GM13977 (cell line): ENCODE data around the gene PLA2G4D.

Experiments
- DNase-seq: peaks from one replicate; pipeline ENCODE4 v3.0.0; 2012; ENCODE audit warnings: low spot score
- CTCF ChIP-seq: IDR thresholded peaks from 2 replicates; pipeline ENCODE4 v1.5.1; 2012; ENCODE audit warnings: mild to moderate bottlenecking, control low read depth; ENCODE audit not compliant: insufficient read depth; ENCODE audit errors: extremely low read depth, missing control alignments
- in situ Hi-C: fragments of 300-500 bp; cut with MboI; formaldehyde crosslinking; loops from one replicate; pipeline ENCODE4 v1.12.0; 2022; ENCODE audit warnings: low sequenced_read_pairs, low pct_unique_long_range_greater_than_20kb, mixed read lengths, inconsistent platforms; ENCODE audit not compliant: unreplicated experiment

The PLA2G4D gene

DNA sequence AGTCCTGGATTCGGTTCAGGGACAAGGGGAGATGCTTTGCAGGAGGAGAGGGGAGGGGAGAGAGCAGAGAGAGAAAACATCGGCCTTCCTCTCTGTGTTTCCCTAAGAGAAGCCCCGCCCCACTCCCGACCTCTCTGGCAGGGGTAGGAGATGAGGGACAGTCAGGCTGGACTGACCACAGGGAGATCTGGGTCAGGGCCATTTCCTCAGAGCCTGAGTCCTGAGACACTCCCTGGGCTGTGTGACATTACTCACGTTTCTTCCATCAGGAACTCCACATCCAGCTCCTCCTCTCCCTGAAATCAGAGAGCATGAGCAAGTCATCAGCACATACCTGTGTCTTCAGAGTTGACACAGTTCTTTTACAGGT, 9.1 kb downstream of the PLA2G4D start:
- no peak for DNase-seq
- TF ChIP-seq CTCF = no peak
- in situ Hi-C loops = no loop called here

DNA sequence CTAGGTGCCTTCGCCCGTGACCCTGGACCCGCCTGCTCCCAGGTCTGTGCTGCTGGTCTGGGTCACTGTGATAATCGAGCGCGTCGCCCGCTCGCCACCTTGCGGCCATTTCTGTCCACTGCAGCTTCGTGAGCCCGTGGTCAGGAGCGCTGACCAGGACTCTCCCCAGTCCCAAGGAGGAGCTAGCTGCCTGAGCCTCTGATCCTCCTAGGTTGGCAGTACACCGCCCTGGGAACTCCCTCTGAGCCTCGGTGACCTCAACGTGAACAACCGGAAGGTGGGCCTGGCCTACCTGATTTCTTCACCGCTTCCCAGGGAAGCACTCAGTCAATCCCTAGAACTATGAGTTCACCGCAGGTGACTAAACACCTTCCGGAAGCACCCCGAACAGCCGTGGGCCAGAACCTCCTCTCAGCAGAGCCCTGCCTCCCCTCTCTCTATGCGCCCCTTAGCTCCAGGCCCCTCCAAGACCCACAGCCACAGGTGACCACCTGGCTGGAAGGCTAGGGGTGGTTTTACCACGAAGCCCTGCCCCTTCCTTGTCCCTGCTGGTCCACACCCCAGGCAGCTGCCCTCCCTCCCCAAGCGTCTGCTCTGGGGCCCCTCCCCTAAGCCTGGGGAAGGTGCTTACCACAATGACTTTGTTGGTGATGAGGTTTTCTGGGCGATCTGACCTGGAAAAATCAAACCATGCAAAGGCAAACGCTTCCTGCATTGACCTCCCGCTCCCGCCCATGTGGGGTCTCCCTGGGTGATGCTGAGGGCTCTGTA, 9.7 kb downstream of the PLA2G4D start:
- TF ChIP-seq CTCF = peak; percentile 93
- DNase-seq = peak; percentile 81
- in situ Hi-C loops = no loop called here

DNA sequence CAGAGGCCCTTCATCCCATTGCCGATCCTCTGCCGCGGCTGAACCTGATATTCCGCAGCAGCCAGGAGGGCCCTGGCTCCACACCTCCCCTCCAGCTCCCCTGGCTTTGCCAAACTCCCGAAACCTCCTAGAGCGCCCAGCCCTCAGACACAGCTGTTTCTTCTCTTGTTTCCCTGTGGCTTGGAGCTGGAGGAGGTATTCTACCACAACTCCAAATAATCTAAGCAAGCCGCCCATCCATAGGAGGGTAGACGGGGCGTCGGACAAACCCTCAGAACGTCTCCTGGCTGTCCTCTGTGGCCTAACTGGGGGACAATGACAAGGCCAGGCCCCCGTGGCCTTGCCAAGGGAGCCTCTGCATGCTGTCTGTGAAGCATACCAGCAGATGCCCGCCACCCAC, 10.4 kb downstream of the PLA2G4D start:
- in situ Hi-C loops = no loop called here
- DNase-seq = no peak
- TF ChIP-seq CTCF = no peak

- no peak for DNase-seq
- TF ChIP-seq CTCF = no peak
- in situ Hi-C loops = no loop called here
Measured at GRCh38 chr15:42083605-42083908, 10.8 kb downstream of the PLA2G4D start.

DNA sequence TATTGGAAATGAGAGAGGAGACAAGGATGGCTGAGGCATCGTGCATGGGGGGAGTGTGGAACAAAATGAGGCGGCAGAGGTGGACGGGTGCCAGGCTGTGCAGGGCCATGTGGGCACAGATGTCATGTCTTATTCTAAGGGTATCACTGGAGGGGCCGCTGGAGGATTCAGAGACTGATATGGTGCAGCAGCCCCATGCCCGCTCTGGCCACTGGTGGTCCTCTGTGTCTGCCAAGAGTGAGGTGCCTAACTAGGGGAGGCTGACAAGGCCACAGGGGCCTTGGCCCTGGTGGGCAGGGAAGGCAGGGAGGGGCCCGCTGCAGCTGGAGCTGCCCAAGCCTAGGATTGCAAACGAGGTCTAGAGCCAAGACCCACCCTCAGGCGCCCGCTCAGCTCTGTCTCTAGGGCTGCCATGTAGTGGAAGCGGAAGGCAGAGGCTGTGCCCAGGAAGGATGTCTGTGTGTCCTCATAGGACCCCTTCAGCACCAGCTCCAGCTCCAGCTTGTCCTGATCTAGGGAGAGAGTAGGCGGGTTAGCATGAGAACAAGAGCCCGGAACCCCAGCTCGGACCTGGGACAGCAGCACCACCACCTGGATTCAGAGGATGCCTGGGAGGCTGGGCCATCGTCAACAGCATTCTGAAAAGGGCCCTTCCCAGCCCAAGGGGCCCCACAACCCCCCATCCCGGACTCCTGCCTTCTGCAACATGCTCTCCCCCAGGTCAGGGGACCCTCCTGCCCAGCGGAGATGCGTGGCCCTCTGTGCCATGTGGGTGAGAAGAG, 11.3 kb downstream of the PLA2G4D start:
- no peak for TF ChIP-seq CTCF
- in situ Hi-C loops = no loop called here
- no peak for DNase-seq

- in situ Hi-C loops = no loop called here
- no peak for DNase-seq
- no peak for TF ChIP-seq CTCF
Measured at GRCh38 chr15:42082141-42082540, 12.2 kb downstream of the PLA2G4D start.
